ENCODE results near the gene HOXA10.

The HOXA10 gene

GRCh38 chr7:27143950-27144780 is 30.0 kb downstream of the HOXA10 start:
- no peak for DNase-seq (ENCODE audit: low spot score)

- DNase-seq (ENCODE audit: low spot score), result peak; percentile 97
Measured at GRCh38 chr7:27143023-27143949, 30.8 kb downstream of the HOXA10 start, which contains the start of gene HOXA5. TSS of gene HOXA5 (minus strand) at chr7:27143681. CDS start at chr7:27143607, 74 bp downstream.

GRCh38 chr7:27142580-27143022 is 31.5 kb downstream of the HOXA10 start:
- no peak for DNase-seq (ENCODE audit: low spot score)

GRCh38 chr7:27141923-27142579 is 32.1 kb downstream of the HOXA10 start:
- DNase-seq (ENCODE audit: low spot score), result peak; percentile 67

GRCh38 chr7:27141137-27141922 is 32.8 kb downstream of the HOXA10 start:
- DNase-seq (ENCODE audit: low spot score), result no peak

- no peak for DNase-seq (ENCODE audit: low spot score)
Measured at GRCh38 chr7:27140126-27140857, 33.8 kb downstream of the HOXA10 start.

- no peak for DNase-seq (ENCODE audit: low spot score)
Measured at GRCh38 chr7:27139334-27140125, 34.6 kb downstream of the HOXA10 start.

GRCh38 chr7:27138985-27139333 is 35.2 kb downstream of the HOXA10 start:
- no peak for DNase-seq (ENCODE audit: low spot score)

- DNase-seq (ENCODE audit: low spot score), result no peak
Measured at GRCh38 chr7:27138472-27138871, 35.6 kb downstream of the HOXA10 start.

GRCh38 chr7:27137640-27138315 is 36.3 kb downstream of the HOXA10 start:
- peak; percentile 68 for DNase-seq (ENCODE audit: low spot score)

GRCh38 chr7:27134392-27134791 is 39.7 kb downstream of the HOXA10 start:
- peak; percentile 78 for DNase-seq (ENCODE audit: low spot score)

GRCh38 chr7:27133409-27134231 is 40.5 kb downstream of the HOXA10 start:
- DNase-seq (ENCODE audit: low spot score), result no peak

GRCh38 chr7:27132978-27133377 is 41.1 kb downstream of the HOXA10 start:
- no peak for DNase-seq (ENCODE audit: low spot score)

GRCh38 chr7:27132214-27132613 is 41.9 kb downstream of the HOXA10 start:
- no peak for DNase-seq (ENCODE audit: low spot score)

- DNase-seq (ENCODE audit: low spot score), result no peak
Measured at GRCh38 chr7:27131390-27131819, 42.7 kb downstream of the HOXA10 start.

- peak; percentile 90 for DNase-seq (ENCODE audit: low spot score)
Measured at GRCh38 chr7:27130540-27131389, 43.4 kb downstream of the HOXA10 start, which contains the start of gene HOXA4. TSS of gene HOXA4 (minus strand) at chr7:27130757. CDS start at chr7:27130733, 24 bp downstream.

Data from kidney tubule cell (primary cell).